T-cell (primary cell): ENCODE results near the gene PCBP2. TPM values are rescaled to one million over a fixed set of nuclear protein-coding genes. Genes with fewer than 3 reads are reported as not detected.
"Not testable (repeated sequence)": the region's sequence is repeated elsewhere in the genome, so short reads cannot be mapped to it uniquely, and the experiment has no call there.

ENCODE experiments used
- ATAC-seq, 4 experiments: fragments of 200-7000 bp in 3 of 4; fragments of 150-1000 bp in 1 of 4; cut with Tn5 transposase; replicated peaks in 1 of 4; 1 replicate in 3 of 4; 2 replicates in 1 of 4; pipeline ENCODE4 v1.10.0; 2021; ENCODE audit warnings: moderate library complexity in 3 of 4, mild to moderate bottlenecking in 2 of 4, moderate number of reproducible peaks in 1 of 4
- CTCF ChIA-PET, 2 donors: fragments of 300-600 bp; sonication (Branson Sonifier 250); formaldehyde crosslinking; loops; one replicate each; lab custom pipeline; 2022; ENCODE audit warnings: antibody characterized with exemption in 2 of 2; lab: Charles Lee
- POLR2A ChIA-PET, 2 donors: fragments of 300-600 bp; sonication (Branson Sonifier 250); formaldehyde crosslinking; loops; one replicate each; lab custom pipeline; 2022; ENCODE audit warnings: antibody characterized with exemption in 2 of 2; lab: Charles Lee
- DNase-seq, 35 experiments: peaks; one replicate each; pipeline versions ENCODE4 v3.0.0 to v3.0.0-alpha.2; 2013 to 2023
- H3K27ac ChIP-seq: one replicate; pipeline ENCODE4 v1.5.1; 2013; ENCODE audit warnings: low read length
- H3K27me3 ChIP-seq, 2 experiments: replicated peaks in 1 of 2; 1 replicate in 1 of 2; 2 replicates in 1 of 2; pipeline versions ENCODE4 v1.6.1 to v1.7.0; 2013; ENCODE audit warnings: low read length in 1 of 2, mixed read lengths in 1 of 2; ENCODE audit not compliant: control insufficient read depth in 2 of 2, insufficient read depth in 2 of 2; ENCODE audit errors: extremely low read depth in 1 of 2
- H3K36me3 ChIP-seq, 2 donors: 1 replicate in 1 of 2; 2 replicates in 1 of 2; pipeline versions ENCODE4 v1.6.1 to v1.7.0; 2013; ENCODE audit warnings: low read length in 1 of 2; ENCODE audit not compliant: control insufficient read depth in 2 of 2, insufficient read depth in 1 of 2; ENCODE audit errors: extremely low read depth in 1 of 2
- H3K4me1 ChIP-seq, 2 experiments: 1 replicate in 1 of 2; 2 replicates in 1 of 2; pipeline versions ENCODE4 v1.6.1 to v1.7.0; 2013; ENCODE audit warnings: low read length in 2 of 2, mixed read lengths in 1 of 2; ENCODE audit not compliant: insufficient read depth in 2 of 2, control insufficient read depth in 1 of 2; ENCODE audit errors: extremely low read depth in 1 of 2
- H3K4me3 ChIP-seq, 2 donors: 1 replicate in 1 of 2; 2 replicates in 1 of 2; pipeline versions ENCODE4 v1.5.1 to v1.7.0; 2013; ENCODE audit warnings: mild to moderate bottlenecking in 2 of 2, low read length in 1 of 2, moderate library complexity in 1 of 2; ENCODE audit not compliant: control insufficient read depth in 1 of 2; ENCODE audit errors: extremely low read depth in 1 of 2
- H3K9me3 ChIP-seq: 2 replicates; pipeline ENCODE4 v1.7.0; 2013
- H3K27ac Mint-ChIP-seq, 2 donors: one replicate each; pipeline ENCODE4 v1.8.0; 2020 to 2021; ENCODE audit warnings: mild to moderate bottlenecking in 2 of 2, mixed read lengths in 2 of 2
- H3K27me3 Mint-ChIP-seq, 2 donors: one replicate each; pipeline ENCODE4 v1.8.0; 2021 to 2022; ENCODE audit warnings: mixed read lengths in 2 of 2
- H3K36me3 Mint-ChIP-seq: one replicate; pipeline ENCODE4 v1.8.0; 2021; ENCODE audit warnings: mixed read lengths
- H3K4me1 Mint-ChIP-seq, 3 donors: one replicate each; pipeline ENCODE4 v1.8.0; 2020 to 2022; ENCODE audit warnings: mixed read lengths in 3 of 3, mild to moderate bottlenecking in 1 of 3
- H3K4me3 Mint-ChIP-seq, 3 donors: one replicate each; pipeline ENCODE4 v1.8.0; 2020 to 2022; ENCODE audit warnings: mild to moderate bottlenecking in 3 of 3, mixed read lengths in 3 of 3, moderate library complexity in 3 of 3
- H3K9me3 Mint-ChIP-seq, 3 donors: one replicate each; pipeline ENCODE4 v1.8.0; 2020 to 2022; ENCODE audit warnings: mixed read lengths in 3 of 3
- WGBS: methylation state at CpG from one replicate; pipeline ENCODE4 v1.1.5; 2013; ENCODE audit warnings: missing lambda C conversion rate; ENCODE audit not compliant: insufficient coverage; 5-methylcytosine and 5-hydroxymethylcytosine counted together
- total RNA-seq, 35 experiments: library from RNA in 6 of 35; stranded (reverse) in 6 of 35; fragments of 120-200 nt in 1 of 35; gene quantifications; one replicate each; pipeline versions ENCODE4 v1.2.1 to v1.2.4 and lab custom pipeline; 2013 to 2026

The PCBP2 gene
- 1,000 to 10,000 TPM in 2 of 5 donors, 100 to 1,000 TPM in 3; 707 to 1,066 (median 764) TPM for total RNA-seq
- 660 TPM for total RNA-seq (2013)
- 67.6 to 189 (median 83.6) reads per million in 29 experiments for total RNA-seq (lab: John Stamatoyannopoulos, UW)

DNA sequence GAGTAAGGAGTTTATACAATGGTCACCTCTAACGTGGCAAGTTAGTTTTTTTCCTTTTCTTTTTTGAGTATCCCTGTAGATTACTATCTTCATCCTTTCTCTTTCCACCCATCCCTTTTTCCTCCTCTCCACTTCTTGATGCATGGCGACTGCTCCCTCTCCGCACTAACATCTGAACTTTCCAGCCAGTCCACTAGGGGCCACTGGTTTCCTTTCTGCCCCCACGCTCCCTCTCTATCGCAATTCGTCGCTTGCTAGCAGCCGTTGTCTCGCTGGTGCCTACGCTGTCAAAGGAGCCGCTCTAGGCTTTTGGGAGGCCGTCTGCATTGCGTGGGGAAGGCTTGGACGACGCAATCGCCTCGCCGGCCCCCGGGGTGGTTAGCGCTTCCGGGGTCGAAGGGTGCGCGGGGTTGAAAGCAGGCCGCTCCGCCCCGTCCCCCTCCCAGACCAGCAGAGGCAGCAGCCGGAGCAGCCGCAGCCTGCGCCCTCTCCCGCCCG lies at the start of gene PCBP2:
PCBP2 (plus strand) TSS at position 442 of the 498 bp plus-strand sequence. CDS start 2,699 bp downstream, outside the sequence.
- Mint-ChIP-seq H3K27me3 (no peaks in the 10 kb centered on the region), H3K36me3 (peaks cover 31% of the 10 kb centered on the region), H3K4me3 (peak within 1 kb of the TSS; percentile 89 to 99 (median 97)), H3K4me1 (peaks cover 34 to 41% (median 38%) of the 10 kb centered on the region in 3 donors), H3K27ac (peak within 1 kb of the TSS; percentile 99), H3K9me3 (no peaks in the 10 kb centered on the region)
- Histone ChIP-seq H3K4me3 (peak within 1 kb of the TSS; percentile 76 to 79), H3K9me3 (no peaks in the 10 kb centered on the region), H3K27me3 (no peaks in the 10 kb centered on the region), H3K4me1 (peaks cover 13 to 17% of the 10 kb centered on the region in 2 experiments), H3K27ac (peak within 1 kb of the TSS; percentile 85), H3K36me3 (peaks cover 17 to 38% of the 10 kb centered on the region in 2 donors)
- ChIA-PET CTCF (interaction anchor here (0.5 to 1.9 kb wide), 6 partner anchors 10 to 99 kb away, joined by 3 to 8 read pairs (median 4); partner anchors contain the start of gene TARBP2 (in 1 of the 2)), POLR2A (no interaction called here)
- peak; percentile 94 for ATAC-seq
- DNase-seq, result peak; percentile 89 to 99 (median 97)
- WGBS, result 0% methylated on average over 13 of the region's 32 CpGs

DNA sequence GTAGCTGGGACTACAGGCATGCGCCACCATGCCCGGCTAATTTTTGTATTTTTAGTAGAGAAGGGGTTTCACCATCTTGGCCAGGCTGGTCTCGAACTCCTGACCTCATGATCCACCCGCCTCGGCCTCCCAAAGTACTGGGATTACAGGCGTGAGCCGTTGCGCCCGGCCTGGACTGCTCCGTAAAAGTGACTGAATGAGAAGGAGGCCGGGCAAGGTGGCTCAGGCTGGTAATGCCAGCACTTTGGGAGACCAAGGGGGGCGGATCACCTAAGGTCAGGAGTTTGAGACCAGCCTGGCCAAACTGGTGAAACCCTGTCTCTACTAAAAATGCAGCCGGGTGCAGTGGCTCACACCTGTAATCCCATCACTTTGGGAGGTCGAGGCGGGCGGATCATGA lies 49.6 kb upstream of the PCBP2 start:
- ChIA-PET POLR2A (interaction anchor here in 1 of 2 donors (0.7 kb wide), 1 partner anchor 861 kb away, joined by 6 read pairs; no protein-coding TSS in a partner anchor), CTCF (interaction anchor here in 1 of 2 donors (1.4 kb wide), 1 partner anchor 19 kb away, joined by 6 read pairs; no protein-coding TSS in a partner anchor)
- peaks cover 13% of the 10 kb centered on the region for H3K36me3 Mint-ChIP-seq
- H3K27me3 ChIP-seq, H3K27ac Mint-ChIP-seq, H3K9me3 ChIP-seq, H3K4me1 ChIP-seq, H3K4me3 Mint-ChIP-seq, H3K4me3 ChIP-seq, H3K27me3 Mint-ChIP-seq, DNase-seq, H3K27ac ChIP-seq, H3K9me3 Mint-ChIP-seq, ATAC-seq: not testable (repeated sequence)
- peaks cover 14 to 29% of the 10 kb centered on the region in 2 donors for H3K36me3 ChIP-seq
- peaks cover 12 to 19% (median 13%) of the 10 kb centered on the region in 3 donors for H3K4me1 Mint-ChIP-seq
- 98% methylated on average over 14 of the region's 16 CpGs for WGBS

DNA sequence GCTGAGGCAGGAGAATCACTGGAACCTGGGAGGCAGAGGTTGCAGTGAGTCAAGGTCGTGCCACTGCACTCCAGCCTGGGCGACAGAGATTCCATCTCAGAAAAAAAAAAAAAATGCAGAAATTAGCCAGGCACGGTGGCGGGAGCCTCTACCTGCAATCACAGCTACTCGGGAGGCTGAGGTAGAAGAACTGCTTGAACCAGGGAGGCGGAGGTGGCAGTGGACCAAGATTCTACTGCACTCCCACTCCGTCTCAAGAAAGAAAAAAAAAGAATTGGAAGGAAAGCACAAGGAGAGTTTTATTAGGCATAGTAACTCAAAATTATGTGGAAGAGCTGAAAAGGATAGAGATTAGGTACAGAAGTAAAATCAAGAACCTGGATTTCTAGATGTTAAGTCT lies 49.0 kb upstream of the PCBP2 start:
- H3K4me1 Mint-ChIP-seq, result peaks cover 9 to 14% (median 10%) of the 10 kb centered on the region in 3 donors
- no peaks in the 10 kb centered on the region for H3K4me1 ChIP-seq
- WGBS, result no CpG with 5 or more reads among the region's 7 CpGs
- no peak overlapping the region for H3K27ac Mint-ChIP-seq
- H3K4me3 Mint-ChIP-seq, result no peak overlapping the region
- ChIA-PET POLR2A (no interaction called here), CTCF (no interaction called here)
- DNase-seq (no peak), ATAC-seq (no peak)
- H3K27ac ChIP-seq, result no peak overlapping the region
- H3K36me3 Mint-ChIP-seq, result peaks cover 13% of the 10 kb centered on the region
- no peaks in the 10 kb centered on the region for H3K27me3 Mint-ChIP-seq
- no peaks in the 10 kb centered on the region for H3K9me3 ChIP-seq
- no peaks in the 10 kb centered on the region for H3K27me3 ChIP-seq
- H3K36me3 ChIP-seq, result peaks cover 14 to 31% of the 10 kb centered on the region in 2 donors
- no peak overlapping the region for H3K4me3 ChIP-seq
- no peaks in the 10 kb centered on the region for H3K9me3 Mint-ChIP-seq

DNA sequence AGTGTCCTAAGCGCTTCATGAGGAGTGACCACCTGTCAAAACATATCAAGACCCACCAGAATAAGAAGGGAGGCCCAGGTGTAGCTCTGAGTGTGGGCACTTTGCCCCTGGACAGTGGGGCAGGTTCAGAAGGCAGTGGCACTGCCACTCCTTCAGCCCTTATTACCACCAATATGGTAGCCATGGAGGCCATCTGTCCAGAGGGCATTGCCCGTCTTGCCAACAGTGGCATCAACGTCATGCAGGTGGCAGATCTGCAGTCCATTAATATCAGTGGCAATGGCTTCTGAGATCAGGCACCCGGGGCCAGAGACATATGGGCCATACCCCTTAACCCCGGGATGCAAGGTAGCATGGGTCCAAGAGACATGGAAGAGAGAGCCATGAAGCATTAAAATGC lies 41.0 kb upstream of the PCBP2 start:
- H3K4me3 Mint-ChIP-seq, result no peak overlapping the region
- peaks cover 21 to 34% (median 31%) of the 10 kb centered on the region in 3 donors for H3K4me1 Mint-ChIP-seq
- H3K27ac Mint-ChIP-seq, result peak overlapping the region in 1 of 2 donors; percentile 19
- WGBS, result 100% methylated on average over 3 of the region's 5 CpGs
- H3K4me3 ChIP-seq, result no peak overlapping the region
- H3K36me3 ChIP-seq, result peaks cover 29 to 69% of the 10 kb centered on the region in 2 donors
- no peaks in the 10 kb centered on the region for H3K27me3 Mint-ChIP-seq
- peaks cover 37% of the 10 kb centered on the region for H3K36me3 Mint-ChIP-seq
- H3K9me3 Mint-ChIP-seq, result no peaks in the 10 kb centered on the region
- ATAC-seq (no peak), DNase-seq (no peak)
- no peaks in the 10 kb centered on the region for H3K9me3 ChIP-seq
- peaks cover 0 to 2% of the 10 kb centered on the region in 2 experiments for H3K4me1 ChIP-seq
- ChIA-PET CTCF (interaction anchor here in 1 of 2 donors (0.6 to 2.5 kb wide), 3 partner anchors 10 to 67 kb away, joined by 3 to 10 read pairs (median 4); no protein-coding TSS in a partner anchor), POLR2A (no interaction called here)
- no peaks in the 10 kb centered on the region for H3K27me3 ChIP-seq
- no peak overlapping the region for H3K27ac ChIP-seq

DNA sequence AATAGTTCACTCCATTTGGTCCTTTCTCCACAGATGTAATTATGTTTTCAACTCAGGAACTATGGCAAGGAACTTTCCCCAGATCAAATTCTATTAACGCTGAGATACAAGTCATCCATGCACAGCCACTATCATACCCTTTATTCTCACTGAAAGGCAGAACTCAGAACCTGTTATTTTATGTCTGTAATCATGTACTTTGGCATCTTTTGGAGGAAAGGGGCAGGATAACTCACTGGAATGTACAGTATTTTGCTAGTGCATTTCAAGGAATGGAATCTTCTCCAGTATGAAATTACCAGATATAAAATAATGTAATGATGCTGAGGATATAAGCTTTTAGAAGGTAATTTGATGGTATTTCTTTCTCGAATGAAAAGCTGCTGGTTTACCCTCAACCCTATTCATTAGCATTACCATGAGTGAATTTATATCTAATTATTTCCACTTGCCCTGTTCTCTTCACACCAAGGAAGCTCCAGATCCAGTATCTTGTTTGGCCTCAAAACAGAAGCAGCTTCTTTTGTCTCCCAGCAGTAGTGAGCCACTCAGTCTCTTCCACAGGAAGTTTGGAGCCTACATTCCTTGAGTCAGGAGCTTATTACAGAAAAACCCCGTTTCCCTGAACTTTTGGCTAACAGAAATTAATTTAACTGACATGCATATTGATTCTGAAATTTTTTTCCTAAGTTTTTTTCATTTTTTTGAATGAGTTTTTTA lies 38.3 kb upstream of the PCBP2 start:
- WGBS, result no CpG with 5 or more reads among the region's 3 CpGs
- Mint-ChIP-seq H3K27me3 (no peaks in the 10 kb centered on the region), H3K4me1 (peaks cover 41 to 48% (median 43%) of the 10 kb centered on the region in 3 donors), H3K4me3 (no peak overlapping the region), H3K9me3 (no peaks in the 10 kb centered on the region), H3K27ac (peak overlapping the region; percentile 61 to 78), H3K36me3 (peaks cover 32% of the 10 kb centered on the region)
- ATAC-seq, result no peak
- Histone ChIP-seq H3K27ac (no peak overlapping the region), H3K4me3 (no peak overlapping the region), H3K27me3 (no peaks in the 10 kb centered on the region), H3K9me3 (no peaks in the 10 kb centered on the region), H3K36me3 (peaks cover 21 to 51% of the 10 kb centered on the region in 2 donors), H3K4me1 (peaks cover 2 to 5% of the 10 kb centered on the region in 2 experiments)
- ChIA-PET POLR2A (interaction anchor here (0.6 to 0.7 kb wide), 2 partner anchors 66 to 68 kb away, joined by 4 read pairs; no protein-coding TSS in a partner anchor), CTCF (interaction anchor here in 1 of 2 donors (0.6 to 2.3 kb wide), 3 partner anchors 61 to 175 kb away, joined by 3 to 10 read pairs (median 7); partner anchors contain the start of gene TARBP2)
- no peak for DNase-seq
